Anterior cingulate cortex (tissue), 58 donors: Measurements from ENCODE around the gene PUS3.

Experiments used
- DNase-seq, 58 donors: peaks; one replicate each; lab custom pipeline; 2025; lab: John Stamatoyannopoulos, UW

Gene PUS3

GRCh38 chr11:125941619-125942611 lies 38.9 kb upstream of the PUS3 start:
- DNase-seq = peak in 6 of 58 donors; percentile 8 to 46 (median 23)

DNA sequence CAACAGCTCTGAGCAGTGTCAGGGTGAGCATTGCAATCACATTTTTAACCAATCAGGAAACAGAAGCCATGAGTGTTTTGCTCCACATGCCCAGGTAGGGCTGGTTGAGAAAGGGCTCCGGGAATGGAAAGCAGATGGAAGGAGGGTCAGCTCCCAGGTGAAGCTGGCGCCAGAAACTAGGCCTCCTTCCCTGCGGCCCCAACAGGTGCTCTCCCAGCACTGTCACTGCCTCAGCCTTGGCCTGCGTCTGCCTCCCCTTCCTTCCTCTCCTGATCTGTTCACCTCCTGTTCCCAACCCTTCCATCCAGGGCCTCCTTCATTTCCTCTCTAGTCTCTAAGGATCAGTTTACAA lies 38.2 kb upstream of the PUS3 start:
- DNase-seq = no peak

GRCh38 chr11:125940145-125940544 lies 37.1 kb upstream of the PUS3 start:
- DNase-seq = no peak

DNA sequence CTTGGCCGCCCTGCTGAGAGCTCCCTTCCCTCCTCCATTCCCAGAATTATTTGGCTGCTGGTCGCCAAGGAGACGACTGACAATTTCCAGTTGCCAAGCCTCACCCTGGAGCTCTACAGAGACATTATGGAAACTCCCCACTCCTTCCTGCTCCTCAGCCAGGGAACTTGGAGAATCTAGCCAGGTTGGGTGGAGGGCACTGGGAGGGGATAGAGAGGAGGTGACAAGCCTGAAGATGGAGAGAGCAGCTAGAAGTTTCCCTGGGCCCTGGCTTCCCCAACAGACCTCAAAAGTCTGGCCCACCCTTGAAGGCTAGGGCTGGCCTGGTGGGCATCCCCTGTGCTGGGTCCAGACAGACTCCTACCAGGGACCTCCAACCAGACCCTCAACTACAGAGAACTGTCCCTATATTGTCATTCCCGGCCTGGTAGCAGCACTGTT lies 36.1 kb upstream of the PUS3 start:
- DNase-seq = peak in 3 of 58 donors; percentile 6 to 17 (median 6)

DNA sequence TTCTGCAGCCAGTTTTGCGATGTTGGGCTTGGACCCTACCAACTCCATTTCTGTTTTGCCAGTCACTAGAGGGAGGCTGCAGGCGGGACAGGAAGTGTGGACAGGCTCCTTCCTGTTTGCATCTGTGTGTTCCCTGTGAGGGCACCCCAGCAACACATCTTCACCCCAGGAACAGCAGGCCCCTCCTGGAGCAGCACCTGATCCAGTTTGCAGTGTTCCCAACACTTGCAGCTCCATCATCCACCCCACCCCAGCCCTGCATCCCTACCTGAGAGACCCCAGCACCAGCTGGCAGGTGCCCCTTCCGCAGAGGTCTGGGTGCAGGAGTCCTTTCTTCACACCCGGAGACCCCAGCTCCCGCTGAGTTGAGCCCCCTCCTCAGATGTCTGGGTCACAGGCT lies 35.4 kb upstream of the PUS3 start:
- no peak for DNase-seq

DNA sequence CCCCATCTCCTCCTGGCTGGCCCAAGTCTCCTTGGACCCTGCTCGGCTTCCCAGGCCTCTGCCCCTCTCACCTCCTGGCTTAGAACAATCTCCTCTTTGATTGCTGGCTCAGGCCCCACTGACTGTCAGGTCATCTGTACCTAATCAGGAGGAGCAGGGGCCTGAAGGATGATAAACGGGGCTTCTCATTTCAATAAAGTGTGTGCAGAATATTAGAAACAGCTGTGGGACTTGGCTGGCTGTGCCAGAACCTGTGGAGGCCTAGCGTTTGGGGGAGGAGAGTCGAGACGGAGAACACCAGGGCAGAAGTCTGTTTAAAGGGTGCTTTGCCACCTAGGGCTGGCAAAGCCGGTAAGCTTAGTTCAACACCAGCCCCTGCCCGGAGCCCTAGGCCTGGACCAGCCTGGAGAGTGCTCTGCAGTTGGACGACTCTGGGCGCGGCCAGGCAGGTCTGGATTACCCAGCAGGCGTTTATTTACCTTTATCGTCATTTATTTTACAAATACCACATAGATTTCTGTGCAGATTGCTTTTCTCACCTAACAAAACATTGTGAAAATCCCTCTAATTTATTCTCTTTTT lies 32.7 kb upstream of the PUS3 start:
- no peak for DNase-seq

GRCh38 chr11:125935056-125935455 lies 32.0 kb upstream of the PUS3 start:
- DNase-seq = no peak

DNA sequence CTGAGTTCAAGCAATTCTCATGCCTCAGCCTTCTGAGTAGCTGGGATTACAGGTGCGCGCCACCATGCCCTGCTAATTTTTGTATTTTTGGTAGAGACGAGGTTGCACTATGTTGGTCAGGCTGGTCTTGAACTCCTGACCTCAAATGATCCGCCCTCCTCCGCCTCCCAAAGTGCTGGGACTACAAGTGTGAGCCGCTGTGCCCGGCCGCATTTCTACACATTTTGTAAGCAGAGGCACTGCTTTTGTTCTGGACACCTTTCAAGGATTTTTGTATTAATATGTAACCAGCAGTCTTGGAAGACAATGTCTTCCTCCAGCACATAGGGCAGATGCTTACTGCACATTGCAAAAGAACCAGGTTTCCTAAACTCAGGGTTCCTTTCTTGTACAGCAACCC lies 31.5 kb upstream of the PUS3 start:
- DNase-seq = no peak

DNA sequence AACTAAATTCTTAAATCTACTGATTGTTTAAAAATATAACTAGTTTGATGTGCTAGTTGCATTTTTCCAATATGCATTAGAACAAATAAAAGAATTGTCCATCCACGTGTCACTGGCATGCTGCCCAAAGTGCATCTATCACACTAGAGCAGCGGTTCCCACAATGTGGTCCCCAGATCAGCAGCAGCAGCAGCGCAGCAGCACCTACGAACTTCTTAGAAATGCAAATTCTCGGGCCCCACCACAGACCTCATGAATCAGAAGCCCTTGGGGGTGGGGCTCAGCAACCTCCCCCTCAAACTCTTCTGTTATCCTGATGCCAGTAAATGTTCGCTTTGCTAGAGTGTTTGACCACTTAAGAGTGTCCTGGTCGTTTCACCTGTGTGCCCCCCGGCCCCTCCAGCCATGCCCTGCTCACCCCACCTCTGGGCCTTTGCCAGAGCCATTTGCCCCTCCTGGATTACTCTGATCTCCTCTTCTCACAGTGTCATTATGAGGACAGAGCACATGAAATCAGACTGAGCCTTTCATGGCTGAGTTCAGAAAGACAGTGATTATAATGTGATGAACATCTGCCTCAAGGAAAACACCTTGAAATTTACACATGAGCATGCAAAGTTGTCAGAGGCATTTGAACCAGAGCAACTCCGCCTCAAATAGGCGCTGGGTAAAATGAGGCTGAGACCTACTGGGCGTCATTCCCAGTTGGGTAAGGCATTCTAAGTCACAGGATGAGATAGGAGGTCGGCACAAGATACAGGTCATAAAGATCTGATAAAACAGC lies 30.2 kb upstream of the PUS3 start:
- DNase-seq = peak in 1 of 58 donors; percentile 14

GRCh38 chr11:125932301-125932700 lies 29.3 kb upstream of the PUS3 start:
- no peak for DNase-seq

- DNase-seq = no peak
Measured at GRCh38 chr11:125931668-125932067, 28.7 kb upstream of the PUS3 start.

DNA sequence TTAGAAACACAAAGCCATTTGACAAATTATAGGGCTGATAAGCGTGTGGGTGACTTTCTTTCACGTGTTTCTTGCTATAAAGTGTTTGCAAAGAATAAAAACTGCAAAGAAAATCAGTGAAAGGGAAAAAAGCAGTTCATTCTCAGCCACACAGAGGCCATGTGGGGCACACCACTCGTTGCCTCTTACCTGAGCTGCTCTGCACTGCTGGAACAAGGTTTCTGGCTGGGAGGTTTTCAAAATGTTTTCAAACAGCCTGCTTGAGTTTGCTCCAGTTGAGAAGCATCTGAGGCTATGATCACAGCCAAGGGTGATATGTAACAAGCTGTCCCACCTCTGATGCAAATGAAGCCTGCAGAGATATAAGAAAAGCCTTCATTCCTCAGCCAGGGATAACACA lies 28.1 kb upstream of the PUS3 start:
- DNase-seq = no peak

GRCh38 chr11:125930076-125930450 lies 27.1 kb upstream of the PUS3 start:
- DNase-seq = no peak

DNA sequence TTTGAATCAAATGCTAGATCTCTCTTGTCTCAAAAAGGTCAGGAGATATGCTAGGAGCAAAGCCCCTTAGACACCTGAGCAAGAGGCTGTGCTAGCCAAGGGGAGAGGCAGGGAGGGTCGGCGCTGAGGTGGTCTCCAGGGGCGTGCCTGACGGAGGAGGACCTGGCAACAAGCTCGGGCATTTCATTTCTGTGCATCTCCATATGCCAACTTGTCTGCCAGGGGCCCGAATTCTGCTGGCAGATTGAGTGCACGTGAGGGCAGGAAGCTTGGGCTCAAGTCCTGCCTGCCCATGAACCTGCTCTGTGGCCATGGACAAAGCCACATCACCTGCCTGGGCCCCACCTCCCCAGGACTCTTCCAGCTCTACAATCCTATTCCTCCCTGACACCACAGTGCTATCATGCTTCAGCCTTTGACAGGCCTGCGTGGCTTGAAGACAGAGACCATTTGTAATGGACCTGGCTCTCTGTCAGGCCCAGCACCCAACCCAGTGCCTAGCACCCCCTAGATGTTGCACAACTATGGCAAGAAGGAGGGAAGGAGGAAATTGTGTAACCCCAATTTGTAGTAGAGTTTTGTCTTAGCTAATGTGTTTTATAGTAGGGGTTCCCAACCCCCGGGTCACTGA lies 26.6 kb upstream of the PUS3 start:
- peak in 9 of 58 donors; percentile 8 to 31 (median 17) for DNase-seq

DNA sequence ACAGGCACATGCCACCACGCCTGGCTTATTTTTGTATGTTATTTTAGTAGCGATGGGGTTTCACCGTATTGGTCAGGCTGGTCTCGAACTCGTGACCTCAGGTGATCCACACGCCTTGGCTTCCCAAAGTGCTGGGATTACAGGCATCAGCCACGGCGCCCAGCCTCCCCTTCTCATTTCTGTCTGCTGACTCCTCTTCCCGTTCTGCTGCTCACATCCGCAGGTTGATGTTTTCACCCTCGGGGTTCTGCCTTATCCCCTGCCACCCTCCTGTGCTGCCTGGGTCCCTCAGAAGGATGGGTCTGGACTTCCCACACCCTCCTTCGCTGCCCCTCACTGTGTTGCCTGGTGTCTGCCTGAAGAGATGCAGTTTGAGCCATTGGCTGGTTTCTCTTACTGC lies 23.7 kb upstream of the PUS3 start:
- no peak for DNase-seq

DNA sequence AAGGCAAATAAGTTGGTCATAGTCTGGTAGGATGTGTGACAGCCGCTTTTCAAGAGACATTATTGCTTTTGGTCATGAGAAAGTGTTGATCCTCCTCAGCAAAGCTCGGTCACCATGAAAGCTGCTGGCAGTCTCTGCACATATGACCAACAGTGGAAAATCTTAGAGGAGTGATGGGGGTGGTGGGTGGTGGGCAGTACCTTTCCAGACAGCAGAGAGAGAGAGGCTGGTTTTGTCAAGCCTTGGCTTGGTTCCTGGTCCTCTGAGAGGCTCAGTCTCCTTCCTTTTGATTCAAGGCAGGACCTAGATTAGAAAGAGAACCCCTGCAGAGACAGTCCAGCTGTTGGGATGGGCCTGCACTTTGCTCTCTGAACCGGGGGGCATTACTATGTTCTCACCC lies 22.8 kb upstream of the PUS3 start:
- DNase-seq = peak in 2 of 58 donors; percentile 12 to 22

GRCh38 chr11:125925247-125925740 lies 22.3 kb upstream of the PUS3 start:
- DNase-seq = no peak

DNA sequence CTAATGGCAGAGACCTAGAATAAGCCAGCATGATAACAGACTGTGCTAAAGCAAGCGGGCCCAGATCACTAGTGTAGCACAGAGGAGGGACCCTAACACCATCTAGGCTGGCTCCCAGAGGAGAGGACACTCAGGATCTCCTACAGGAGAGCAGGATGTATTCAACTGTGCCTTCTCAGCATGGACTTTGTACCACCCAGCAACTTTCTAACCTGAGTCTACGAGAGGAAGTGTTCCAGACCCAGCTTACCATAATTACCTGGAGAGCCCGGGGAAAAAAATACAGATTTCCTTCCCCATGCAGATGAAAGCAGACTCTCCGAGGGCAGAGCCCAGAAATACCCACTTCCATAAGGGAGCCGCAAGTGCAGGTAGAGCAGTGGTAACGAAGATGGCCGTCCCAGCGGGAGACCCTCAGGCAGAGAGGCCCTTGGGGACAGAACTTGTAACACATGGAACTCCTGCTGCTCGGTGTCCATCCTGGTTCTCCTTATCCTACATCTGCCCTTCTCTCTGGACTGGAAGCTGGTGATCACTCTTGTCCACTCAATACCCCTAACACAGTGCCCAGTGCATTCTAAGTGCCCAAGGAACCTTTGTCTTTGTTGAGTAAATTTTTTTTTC lies 21.5 kb upstream of the PUS3 start:
- DNase-seq = no peak

- DNase-seq = no peak
Measured at GRCh38 chr11:125923633-125924032, 20.6 kb upstream of the PUS3 start.

DNA sequence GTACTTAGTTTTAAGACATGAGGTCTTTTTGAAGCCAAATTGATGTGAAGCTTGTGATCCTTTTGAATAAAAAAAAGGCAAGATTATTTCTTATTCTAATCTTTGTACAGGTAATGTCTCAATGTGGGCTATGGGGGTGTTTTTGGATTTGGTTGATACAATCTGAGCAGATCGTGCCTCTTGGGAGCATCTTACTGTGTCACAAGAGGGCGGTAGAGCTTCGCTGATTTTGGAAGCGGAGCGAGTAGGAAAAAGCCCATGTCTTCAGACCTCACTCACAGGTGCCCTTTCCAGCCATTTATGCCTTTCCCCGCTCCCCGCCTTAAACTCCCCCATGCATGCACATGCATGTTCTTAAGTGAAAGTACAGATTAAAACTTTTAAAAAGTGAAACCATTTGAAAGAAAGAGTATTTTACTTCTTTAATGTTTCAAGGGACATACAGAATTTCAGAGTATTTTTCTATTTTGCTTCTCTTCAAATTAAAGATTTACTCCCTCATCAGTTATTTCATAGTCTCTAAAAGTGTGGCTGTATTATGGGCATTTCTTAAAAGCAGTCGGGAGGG lies 20.1 kb upstream of the PUS3 start:
- DNase-seq = peak in 39 of 58 donors; percentile 7 to 80 (median 29)
